Lower leg skin (tissue), 4 donors: ENCODE measurements around the gene MIPOL1. TPM values are rescaled to one million over a fixed set of nuclear protein-coding genes. Genes with fewer than 3 reads are reported as not detected.

Experiments used
- DNase-seq, 2 donors: peaks; one replicate each; pipeline ENCODE4 v3.0.0-alpha.2; 2019; ENCODE audit warnings: low spot score in 2 of 2
- H3K4me3 ChIP-seq: fragments of 200-600 bp; sonication (generic); 2 replicates; pipeline ENCODE4 v1.5.1; 2017; ENCODE audit warnings: mild to moderate bottlenecking, low read depth; ENCODE audit not compliant: poor library complexity, severe bottlenecking
- POLR2A ChIP-seq, 2 donors: fragments of 450-650 bp; IDR thresholded peaks; one replicate each; pipeline ENCODE4 v1.6.1; 2016 to 2017; ENCODE audit warnings: antibody characterized with exemption in 2 of 2, mild to moderate bottlenecking in 1 of 2, moderate library complexity in 1 of 2
- WGBS, 2 donors: methylation state at CpG; one replicate each; pipeline ENCODE4 v1.1.5; 2018; 5-methylcytosine and 5-hydroxymethylcytosine counted together
- intact Hi-C: fragments of 100-400 bp; cut with DNase I; formaldehyde crosslinking; loops from one replicate; pipeline ENCODE4 v1.15.0; 2023; ENCODE audit warnings: low total_unique reads
- total RNA-seq, 4 donors: library from RNA; depleted of rRNA; stranded (reverse); fragments of >200 nt; gene quantifications; one replicate each; pipeline ENCODE4 v1.1.0, GENCODE V29; 2016
- TF ChIP-seq, protein P1 (sequence below), 3 donors: fragments of 450-650 bp; IDR thresholded peaks; one replicate each; pipeline ENCODE4 v1.5.1; 2016; ENCODE audit warnings: antibody characterized with exemption in 3 of 3, mild to moderate bottlenecking in 3 of 3, moderate library complexity in 2 of 3

MIPOL1 gene
- total RNA-seq, 4 donors from 2014 or later = 3.6 to 6.9 (median 5.9) TPM

DNA sequence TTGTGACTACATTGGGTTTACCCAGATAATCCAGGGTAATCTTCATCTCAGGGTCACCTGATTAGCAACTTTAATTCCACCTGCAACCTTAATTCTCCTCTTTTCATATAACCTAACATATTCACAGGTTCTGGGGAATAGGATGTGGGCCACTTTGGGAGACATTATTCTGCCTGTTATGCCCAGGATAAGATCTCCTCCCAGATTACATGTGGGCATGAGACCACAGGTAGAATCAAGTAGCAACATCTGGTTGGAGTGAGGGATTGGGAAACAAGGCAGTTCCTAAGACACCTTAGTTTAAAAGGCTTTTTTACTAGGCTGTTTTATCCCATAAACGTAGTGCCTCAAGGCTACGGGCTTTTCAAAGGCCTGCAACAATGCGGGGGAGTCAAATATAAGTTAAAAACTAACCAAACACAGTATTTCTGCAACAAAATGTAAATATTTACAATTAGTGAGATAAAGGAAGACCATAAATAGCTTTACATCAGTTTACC lies 215.8 kb downstream of the MIPOL1 start:
- TF ChIP-seq, protein P1, sequence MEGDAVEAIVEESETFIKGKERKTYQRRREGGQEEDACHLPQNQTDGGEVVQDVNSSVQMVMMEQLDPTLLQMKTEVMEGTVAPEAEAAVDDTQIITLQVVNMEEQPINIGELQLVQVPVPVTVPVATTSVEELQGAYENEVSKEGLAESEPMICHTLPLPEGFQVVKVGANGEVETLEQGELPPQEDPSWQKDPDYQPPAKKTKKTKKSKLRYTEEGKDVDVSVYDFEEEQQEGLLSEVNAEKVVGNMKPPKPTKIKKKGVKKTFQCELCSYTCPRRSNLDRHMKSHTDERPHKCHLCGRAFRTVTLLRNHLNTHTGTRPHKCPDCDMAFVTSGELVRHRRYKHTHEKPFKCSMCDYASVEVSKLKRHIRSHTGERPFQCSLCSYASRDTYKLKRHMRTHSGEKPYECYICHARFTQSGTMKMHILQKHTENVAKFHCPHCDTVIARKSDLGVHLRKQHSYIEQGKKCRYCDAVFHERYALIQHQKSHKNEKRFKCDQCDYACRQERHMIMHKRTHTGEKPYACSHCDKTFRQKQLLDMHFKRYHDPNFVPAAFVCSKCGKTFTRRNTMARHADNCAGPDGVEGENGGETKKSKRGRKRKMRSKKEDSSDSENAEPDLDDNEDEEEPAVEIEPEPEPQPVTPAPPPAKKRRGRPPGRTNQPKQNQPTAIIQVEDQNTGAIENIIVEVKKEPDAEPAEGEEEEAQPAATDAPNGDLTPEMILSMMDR (IDR thresholded peaks at IDR 0.05) = no peak
- TF ChIP-seq POLR2A (IDR thresholded peaks at IDR 0.05) = no peak
- no peak overlapping the region for H3K4me3 ChIP-seq
- intact Hi-C loops = no loop called here
- WGBS, 2 donors = 80 to 81% methylated on average over 3 of the region's 3 CpGs
- DNase-seq = no peak

DNA sequence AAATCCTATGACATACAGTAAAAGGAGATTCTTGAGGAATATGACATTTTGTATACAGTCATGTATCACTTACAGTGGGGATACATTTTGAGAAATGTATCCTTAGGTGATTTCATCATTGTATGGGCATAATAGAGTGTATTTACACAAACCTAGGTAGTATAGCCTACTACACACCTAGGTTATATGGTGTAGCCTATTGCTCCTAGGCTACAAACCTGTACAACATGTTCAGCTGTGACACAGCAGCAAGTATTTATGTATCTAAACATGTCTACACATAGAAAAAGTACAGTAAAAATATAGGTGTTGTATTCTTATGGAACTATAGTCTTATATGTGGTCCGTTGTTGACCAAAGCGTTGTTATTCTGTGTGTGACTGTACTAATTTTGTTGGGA lies 218.5 kb downstream of the MIPOL1 start:
- WGBS, 2 donors = 96 to 98% methylated on average over 2 of the region's 2 CpGs
- intact Hi-C loops = no loop called here
- TF ChIP-seq, protein P1 (IDR thresholded peaks at IDR 0.05) = no peak
- no peak for TF ChIP-seq POLR2A (IDR thresholded peaks at IDR 0.05)
- H3K4me3 ChIP-seq = no peak overlapping the region
- no peak for DNase-seq

DNA sequence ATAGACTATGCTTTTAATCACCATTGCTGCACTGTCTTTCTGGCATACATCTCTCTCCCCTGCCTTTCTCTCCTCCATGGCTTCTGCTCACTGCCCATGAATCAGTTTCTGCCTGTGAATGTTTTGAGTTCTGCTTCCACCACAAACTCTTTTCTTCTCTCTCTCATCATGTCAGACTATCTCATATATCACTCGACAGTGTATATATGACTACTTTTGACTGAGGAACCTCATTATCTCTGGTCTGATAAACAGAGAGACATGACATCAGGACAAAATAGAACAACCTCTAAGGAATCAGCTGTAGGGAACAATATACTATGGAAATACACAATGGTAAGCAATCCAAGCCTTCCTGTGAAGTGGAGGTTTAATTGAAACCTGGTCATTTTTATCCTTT lies 219.4 kb downstream of the MIPOL1 start:
- DNase-seq = no peak
- intact Hi-C loops = no loop called here
- WGBS, 2 donors = 90 to 100% methylated on average over 1 of the region's 1 CpG
- H3K4me3 ChIP-seq = no peak overlapping the region
- no peak for TF ChIP-seq POLR2A (IDR thresholded peaks at IDR 0.05)
- TF ChIP-seq, protein P1 (IDR thresholded peaks at IDR 0.05) = no peak

DNA sequence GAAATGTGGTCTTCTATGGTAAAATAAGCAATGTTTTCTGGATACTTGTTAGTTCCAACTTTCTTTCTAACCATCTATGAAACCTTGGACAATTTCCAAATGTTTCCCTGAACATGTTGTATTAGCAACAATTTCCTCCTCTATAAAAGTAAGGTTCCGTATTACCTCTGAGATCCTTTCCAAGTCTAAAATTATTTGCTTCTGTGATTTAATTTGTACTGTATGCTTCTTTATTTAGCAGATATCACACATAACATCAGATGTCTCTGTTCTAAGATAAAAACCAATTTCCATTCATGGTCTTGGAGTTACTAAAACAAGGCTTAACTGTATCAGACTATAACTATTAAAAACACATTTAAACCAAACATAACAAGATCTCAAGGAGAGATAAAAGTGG lies 220.1 kb downstream of the MIPOL1 start:
- no peak for TF ChIP-seq POLR2A (IDR thresholded peaks at IDR 0.05)
- TF ChIP-seq, protein P1 (IDR thresholded peaks at IDR 0.05) = no peak
- no peak overlapping the region for H3K4me3 ChIP-seq
- DNase-seq = no peak
- WGBS, 2 donors = 73 to 79% methylated on average over 1 of the region's 1 CpG
- intact Hi-C loops = no loop called here

DNA sequence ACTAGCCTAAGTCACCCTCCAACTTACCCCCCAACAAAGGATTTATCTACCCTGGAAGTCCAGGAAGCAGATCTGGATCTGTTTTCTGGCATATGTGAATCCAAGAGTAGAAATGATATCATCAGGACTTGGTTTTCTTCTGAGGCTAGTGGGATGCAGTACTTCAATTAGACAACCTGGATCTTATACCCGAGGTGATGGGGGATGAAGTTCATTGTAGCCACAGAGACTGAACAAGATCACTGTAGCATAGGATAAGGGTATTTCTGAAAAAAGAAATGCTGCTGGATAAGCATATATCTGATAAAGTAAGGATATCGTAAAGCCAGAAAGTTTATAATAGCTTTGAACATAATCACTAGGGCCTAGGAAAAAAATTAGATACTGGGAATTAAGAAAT lies 222.9 kb downstream of the MIPOL1 start:
- intact Hi-C loops = no loop called here
- 87 to 90% methylated on average over 2 of the region's 2 CpGs for WGBS, 2 donors
- no peak overlapping the region for H3K4me3 ChIP-seq
- TF ChIP-seq, protein P1 (IDR thresholded peaks at IDR 0.05) = no peak
- no peak for TF ChIP-seq POLR2A (IDR thresholded peaks at IDR 0.05)
- DNase-seq = no peak

DNA sequence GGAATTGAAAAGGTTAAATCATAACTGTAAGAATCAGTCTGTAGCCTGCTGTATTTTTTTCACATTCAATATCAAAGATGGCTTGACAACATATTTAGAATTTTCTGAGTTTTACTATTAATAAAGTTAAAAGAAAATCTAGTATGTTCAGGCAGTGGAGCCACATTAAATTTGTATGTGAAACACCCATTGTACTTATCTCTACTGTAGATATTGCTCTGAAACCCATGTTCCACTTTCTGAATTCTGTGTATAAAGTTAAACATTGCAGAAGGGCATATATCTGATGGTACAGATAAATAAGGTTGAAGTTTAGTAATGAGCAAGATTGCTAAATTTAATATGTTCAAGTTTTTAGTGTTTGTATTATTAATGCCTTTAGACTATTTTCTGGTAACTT lies 224.6 kb downstream of the MIPOL1 start:
- DNase-seq = no peak
- intact Hi-C loops = no loop called here
- no peak overlapping the region for H3K4me3 ChIP-seq
- TF ChIP-seq, protein P1 (IDR thresholded peaks at IDR 0.05) = no peak
- TF ChIP-seq POLR2A (IDR thresholded peaks at IDR 0.05) = no peak
